ENCODE data around the gene SERAC1.
"Not testable (repeated sequence)": the region's sequence is repeated elsewhere in the genome, so short reads cannot be mapped to it uniquely, and the experiment has no call there.

The SERAC1 gene

DNA sequence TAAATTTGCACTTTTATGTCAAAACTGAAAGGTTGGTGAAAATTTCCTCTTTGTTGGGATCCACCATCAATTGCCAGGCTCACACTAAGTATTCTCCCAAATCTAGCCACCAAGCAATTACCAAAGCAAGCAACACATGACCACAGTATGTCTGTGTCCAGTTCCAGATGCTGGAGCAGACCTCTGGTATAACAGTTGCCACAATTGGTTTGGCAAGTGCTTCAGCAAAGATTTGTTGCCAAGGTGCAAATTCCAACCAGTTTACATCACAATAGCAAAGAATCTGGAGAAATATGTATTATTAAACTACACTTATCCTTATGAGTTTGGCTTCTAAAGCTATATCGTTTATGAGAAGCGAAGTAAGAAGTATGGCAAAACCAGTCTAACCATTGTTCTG lies 6.5 kb upstream of the SERAC1 start:
- DNase-seq (ENCODE audit: low read depth): no peak

DNA sequence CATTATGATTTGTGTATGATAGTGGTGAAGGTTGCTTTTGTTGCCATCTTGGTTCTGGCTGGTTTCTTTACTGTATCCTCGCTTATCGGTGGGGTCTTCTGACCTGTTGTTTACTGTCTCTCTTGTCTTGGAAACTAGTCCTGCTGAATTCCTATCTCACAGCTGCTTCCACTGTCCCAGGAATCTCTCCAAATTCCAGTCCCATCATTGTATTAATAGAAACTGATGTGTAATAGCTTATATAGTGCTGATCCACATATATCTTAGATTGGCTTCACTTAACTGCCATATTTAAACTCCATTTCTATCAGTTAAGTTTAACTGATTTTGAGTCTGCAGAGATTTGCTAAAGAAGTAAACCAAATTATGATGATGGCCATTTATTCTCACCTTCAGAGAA lies 6.0 kb upstream of the SERAC1 start:
- no peak for DNase-seq (ENCODE audit: low read depth)

DNA sequence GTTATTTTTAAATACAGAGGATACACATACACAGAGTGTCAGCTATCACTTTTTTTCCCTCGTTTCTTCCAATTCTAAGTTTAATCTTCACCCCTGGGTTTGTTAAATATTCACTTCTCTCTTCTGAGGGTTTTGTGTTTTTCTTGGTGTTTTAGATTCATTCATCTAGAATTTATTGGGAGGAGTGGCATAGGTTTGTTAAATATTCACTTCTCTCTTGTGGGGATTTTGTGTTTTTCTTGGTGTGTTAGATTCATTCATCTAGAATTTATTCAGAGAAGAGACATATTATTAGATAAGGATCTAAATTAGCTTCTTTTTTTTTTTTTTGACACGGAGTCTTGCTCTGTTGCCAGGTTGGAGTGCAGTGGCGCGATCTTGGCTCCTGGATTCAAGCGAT lies 3.9 kb upstream of the SERAC1 start:
- no peak for DNase-seq (ENCODE audit: low read depth)

DNA sequence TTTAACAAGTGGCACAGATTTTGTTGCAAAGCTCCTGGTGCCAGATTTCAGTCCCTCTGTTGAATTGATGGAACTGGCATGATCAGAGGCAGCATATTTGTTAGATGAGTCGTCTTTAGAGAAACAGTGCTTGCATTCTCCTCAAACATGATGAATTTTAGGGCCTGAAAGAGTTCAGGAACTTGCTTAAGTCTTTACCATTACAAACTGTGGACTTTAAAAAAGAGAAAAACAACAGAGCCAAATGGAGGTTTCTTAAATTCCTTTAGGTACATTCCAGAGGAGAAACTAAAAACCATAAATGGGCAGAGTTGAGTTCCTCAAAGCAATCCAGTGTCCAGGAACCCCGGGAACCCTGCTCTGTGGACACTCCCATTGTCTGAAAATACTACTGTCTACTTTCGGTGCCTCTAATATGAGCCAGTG lies 2.6 kb upstream of the SERAC1 start:
- no peak for DNase-seq (ENCODE audit: low read depth)

DNA sequence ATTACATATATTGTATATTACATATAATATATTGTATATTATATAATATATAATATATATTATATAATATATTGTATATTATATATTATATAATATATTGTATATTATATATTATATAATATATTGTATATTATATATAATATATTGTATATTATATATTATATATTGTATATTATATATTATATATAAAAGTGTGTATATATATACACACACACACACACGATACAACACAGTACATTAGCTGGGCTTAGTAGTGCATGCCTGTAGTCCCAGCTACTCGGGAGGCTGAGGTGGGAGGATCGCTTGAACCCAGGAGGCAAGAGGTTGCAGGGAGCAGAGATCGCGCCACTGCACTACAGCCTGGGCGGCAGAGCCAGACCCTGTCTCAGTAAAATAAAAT lies 1.6 kb upstream of the SERAC1 start:
- DNase-seq (ENCODE audit: low read depth): not testable (repeated sequence)

DNA sequence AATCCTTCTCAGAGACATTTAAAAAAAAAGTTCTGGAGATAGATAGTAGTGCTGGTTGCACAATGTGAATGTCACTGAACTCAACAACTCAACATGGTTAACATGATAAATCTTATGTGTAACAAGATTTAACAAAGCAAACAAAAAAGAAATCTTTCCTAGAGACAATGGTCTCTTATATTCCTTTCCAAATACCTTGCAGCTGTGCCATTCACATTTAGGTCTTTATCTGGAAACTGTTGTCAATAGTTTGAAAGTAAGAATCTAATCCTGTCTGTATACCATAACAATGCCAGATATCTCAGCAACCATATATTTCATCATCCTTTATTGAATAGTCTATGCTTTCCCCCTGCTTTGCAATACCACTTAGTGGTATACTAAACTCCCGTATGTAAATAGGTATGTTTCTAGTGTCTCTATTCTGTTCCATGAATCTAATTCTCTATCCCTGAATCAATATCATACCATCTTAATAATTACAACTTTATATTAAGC lies 2.1 kb downstream of the SERAC1 start:
- no peak for DNase-seq (ENCODE audit: low read depth)

DNA sequence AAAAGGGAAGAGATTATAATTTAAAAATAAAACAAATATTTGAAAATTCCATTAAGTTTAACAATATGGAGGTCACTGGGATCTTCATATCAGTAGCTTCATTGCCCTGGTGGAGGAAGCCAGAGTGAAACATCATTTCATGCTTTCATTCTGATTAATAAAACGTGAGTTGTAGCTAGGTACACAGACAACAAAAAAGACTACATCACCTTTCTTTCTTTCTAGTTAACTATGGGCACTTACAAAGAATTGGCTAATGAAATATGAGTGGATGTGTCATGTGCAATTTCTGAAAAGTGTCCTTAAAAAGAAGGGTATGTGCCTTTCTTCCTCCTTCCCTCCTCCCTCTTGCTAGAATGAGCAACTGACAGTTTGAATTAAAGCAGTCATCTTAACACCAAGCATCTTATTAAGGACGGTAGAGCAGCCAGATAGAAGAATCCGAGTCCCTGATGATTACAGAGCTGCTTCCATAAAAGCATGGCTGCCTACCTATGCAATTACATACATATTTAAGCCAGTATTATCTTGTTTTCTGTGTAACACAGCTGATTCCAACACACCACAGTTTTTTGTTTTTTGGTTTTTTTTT lies 3.4 kb downstream of the SERAC1 start:
- no peak for DNase-seq (ENCODE audit: low read depth)

DNA sequence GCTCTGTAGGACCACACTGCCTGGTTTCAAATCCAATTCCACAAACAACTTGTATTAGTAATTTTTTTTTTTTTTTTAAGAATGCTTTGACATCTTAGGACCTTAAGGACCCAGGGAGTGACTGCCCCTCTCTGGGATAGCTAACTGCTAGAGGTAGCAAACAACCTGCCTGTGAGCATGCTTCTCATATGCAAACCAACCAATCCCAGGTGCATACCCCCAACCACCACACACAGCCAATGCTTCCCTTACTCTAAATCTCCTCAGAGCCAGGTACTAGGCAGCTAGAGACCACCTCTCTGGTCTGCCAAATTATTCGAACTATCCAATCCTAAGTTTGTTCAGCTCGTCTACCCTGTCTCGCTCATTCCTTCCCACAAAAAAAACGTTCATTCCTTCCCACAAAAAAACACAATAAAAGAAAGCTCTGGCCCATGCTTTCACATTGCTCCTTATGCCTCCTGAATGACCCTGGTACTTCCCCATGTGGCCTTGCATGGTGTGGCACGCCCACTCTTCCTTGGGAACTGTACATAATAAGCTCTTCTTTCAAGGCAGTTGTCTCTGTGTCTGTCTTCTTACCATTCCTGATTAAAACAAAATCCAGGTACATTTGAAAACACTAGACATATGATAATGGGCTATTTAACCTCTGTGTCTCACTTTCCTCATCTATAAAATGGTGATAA lies 6.4 kb downstream of the SERAC1 start:
- DNase-seq (ENCODE audit: low read depth): no peak

DNA sequence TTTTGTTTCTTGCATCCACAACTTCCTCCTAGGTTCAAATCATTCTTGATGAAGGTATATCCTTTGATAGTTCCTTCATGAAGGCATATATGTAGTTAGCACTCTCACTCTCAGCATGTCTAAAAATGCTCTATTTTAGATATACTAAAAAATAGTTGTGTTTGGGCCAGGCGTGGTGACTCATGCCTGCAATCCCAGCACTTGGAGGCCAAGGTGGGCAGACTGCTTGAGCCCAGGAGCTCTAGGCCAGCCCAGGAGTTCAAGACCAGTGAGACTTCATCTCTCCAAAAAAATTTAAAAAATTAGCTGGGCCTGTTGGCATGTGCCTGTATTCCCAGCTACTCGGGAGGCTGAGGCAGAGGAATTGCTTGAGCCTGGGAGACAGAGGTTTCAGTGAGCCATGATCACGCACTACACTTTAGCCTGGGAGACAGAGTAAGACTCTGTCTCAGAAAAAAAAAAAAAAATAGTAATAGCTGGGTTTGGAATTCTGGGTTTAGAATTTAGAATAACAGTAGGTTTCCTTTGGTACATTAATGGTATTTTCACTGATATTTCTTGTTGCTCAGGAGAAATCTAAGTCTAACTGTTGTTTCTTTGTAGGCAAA lies 7.0 kb downstream of the SERAC1 start:
- DNase-seq (ENCODE audit: low read depth): no peak

DNA sequence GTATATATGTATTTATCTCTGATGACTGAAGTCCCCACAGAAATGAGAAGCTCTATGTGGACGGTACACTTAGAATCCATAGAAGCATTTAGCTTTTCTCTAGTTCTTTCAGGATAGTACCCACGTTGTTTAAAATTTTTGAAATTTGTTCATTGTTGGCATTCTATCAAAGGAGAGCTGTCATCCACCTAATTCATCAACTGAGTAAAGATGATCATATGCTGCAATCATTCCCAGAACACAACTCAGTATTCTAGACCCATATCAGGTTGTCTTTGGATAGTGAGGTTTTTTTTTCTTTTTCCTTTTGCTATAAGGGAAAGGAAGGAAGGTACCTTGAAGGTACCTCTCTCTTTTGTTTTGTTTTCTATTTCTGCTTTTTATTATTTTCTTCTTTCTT lies 9.3 kb downstream of the SERAC1 start:
- DNase-seq (ENCODE audit: low read depth): no peak

DNA sequence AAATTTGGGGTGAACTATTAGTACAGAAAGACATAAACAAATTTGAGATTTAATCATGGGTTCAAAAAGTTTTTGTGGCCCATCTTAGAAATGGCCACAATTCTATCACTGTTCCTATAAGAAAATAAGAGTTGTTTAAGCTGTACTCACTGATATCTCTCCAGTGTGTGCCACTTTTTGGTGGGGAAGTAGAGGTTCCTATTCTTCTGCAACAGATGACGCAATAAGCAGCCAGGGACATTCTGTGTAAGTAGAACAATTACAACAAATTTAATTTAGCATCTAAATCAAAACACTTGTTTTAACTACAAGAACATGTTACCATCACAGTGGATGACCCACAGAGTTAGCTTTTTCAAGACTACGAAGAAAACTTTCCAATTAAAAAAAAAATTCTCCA lies 9.9 kb downstream of the SERAC1 start:
- DNase-seq (ENCODE audit: low read depth): no peak

DNA sequence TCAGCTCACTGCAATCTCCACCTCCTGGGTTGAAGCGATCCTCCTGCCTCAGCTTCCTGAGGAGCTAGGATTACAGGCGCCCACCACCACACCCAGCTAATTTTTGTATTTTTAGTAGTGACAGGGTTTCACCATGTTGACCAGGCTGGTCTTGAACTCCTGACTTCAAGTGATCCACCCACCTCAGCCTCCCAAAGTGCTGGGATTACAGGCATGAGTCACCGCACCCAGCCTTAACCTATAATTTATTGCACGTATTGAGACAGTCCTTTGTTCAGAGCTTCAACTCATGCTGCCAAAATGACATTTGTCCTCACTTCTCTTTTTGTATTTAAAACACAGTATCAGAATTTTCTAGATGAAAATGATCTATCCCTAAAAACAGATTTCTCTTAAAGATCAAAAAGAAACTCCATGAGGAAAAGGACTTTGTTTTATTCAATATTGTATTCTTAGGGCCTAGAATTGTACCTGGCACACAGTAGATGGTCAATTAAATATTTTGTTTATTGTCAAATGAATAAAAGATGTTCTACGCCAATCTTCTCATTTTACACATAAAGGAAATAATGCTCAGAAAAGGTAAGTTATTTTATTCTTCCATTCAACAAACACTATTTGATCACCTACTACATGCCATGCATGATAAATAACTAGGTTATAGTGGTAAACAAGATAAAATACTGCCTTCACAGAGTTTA lies 10.8 kb downstream of the SERAC1 start:
- no peak for DNase-seq (ENCODE audit: low read depth)

DNA sequence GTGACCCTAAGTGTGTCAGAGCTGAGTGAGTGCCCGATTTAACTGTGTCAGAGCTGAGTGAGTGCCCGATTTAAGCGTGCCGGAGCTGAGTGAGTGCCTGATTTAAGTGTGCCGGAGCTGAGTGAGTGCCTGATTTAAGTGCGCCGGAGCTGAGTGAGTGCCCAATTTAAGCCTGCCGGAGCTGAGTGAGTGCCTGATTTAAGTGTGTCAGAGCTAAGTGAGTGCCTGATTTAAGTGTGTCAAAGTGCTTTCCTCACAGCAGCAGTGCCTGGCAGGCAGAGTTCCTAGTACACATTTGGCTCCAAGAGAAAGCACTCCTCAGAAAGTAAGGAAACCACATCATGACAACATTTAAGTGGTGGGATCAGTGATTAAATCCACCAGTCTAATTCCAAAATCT lies 13.2 kb downstream of the SERAC1 start:
- DNase-seq (ENCODE audit: low read depth): no peak

DNA sequence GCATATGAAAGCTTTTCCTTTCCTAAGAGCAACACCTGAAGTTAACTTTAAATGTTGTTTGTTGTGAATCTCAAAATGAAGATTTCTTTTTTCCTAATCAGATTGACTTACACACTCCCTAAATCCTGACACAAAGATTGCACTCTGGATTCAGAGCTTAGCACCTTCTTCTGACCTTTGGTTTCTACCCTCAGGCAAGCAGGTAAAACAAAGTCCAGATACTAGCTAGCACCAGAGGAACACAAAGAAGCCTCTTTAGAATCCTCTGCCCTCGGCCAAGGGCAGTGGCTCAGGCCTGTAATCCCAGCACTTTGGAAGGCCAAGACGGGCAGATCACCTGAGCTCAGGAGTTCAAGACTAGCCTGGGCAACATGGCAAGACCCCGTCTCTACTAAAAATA lies 14.5 kb downstream of the SERAC1 start:
- no peak for DNase-seq (ENCODE audit: low read depth)

DNA sequence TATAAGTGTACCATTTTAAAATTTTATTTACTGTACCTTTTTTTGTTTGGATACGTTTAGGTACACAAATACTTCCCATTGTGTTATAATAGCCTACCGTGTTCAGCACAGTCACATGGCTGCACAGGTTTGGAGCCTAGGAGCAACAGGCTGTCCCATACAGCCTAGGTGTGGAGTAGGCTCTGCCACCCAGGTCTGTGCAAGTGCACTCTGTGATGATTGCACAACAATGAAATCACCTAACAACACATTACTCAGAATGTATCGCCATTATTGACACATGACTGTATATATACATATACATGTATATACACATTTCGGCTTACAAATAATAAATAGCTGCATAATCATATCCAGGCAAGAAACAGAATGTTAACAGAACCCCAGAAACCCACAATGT lies 15.4 kb downstream of the SERAC1 start:
- DNase-seq (ENCODE audit: low read depth): no peak

DNA sequence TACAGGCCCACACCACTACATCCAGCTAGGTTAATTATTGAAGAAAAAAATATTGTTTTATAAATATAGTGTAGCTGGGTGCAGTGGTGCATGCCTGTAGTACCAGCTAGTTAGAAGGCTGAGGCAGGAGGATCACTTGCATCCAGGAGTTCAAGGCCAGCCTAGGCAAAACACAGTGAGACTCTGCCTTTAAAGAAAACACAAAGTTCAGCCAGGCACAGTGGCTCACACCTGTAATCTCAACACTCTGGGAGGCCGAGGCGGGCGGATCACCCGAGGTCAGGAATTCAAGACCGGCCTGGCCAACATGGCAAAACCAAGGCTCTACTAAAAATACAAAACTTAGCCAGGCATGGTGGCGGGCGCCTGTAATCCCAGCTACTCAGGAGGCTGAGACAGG lies 16.0 kb downstream of the SERAC1 start:
- DNase-seq (ENCODE audit: low read depth): not testable (repeated sequence)

DNA sequence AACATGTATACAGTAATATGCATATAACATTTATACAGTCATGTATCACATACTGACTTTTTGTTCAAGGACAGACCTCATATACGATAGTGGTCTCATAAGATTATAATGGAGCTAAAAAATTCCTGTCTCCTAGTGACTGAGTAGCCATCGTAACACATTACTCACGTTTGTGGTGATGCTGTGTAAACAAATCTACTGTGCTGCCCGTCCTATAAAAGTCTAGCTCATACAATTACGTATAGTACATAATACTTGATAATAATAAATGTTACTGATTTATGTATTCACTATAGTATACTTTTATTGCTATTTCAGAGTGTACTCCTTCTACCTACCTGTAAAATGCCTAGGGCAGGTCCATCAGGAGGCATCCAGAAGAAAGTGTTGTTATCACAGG lies 17.4 kb downstream of the SERAC1 start:
- DNase-seq (ENCODE audit: low read depth): no peak

DNA sequence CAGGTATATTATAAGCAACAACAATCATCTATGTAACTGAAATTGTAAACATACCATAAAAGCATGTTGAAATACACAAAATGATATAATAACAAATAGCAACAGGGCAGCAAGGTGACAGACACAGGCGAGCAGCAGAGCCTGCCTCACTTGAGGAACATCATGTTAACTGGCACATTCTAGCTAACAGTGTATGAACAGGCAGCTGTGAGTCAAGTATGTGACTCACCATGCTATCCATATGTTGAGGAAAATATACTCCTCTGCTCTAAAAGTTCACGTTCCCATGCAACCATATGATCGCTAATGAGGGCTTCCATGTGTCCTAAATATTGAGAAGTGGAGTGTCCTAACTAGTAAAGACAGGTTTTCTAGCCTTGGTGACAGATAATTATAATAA lies 18.4 kb downstream of the SERAC1 start:
- no peak for DNase-seq (ENCODE audit: low read depth)

DNA sequence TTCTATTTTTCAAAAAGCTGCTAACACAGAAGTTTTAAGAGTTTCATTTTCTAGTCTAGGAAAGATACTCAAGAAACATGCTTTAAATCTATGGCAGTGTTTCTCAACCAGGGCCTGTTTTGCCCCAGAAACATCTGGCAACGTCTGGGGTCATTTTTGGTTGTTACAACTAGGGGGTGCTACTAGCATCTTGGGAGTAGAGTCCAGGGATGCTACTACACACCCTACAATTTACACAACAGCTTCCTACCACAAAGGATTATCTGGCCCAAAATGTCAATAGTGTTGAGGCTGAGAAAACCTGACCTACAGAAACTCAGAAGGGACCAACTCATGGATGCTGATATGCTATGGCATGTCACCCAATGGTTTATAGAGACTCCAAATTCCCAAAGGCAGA lies 24.4 kb downstream of the SERAC1 start:
- DNase-seq (ENCODE audit: low read depth): no peak

DNA sequence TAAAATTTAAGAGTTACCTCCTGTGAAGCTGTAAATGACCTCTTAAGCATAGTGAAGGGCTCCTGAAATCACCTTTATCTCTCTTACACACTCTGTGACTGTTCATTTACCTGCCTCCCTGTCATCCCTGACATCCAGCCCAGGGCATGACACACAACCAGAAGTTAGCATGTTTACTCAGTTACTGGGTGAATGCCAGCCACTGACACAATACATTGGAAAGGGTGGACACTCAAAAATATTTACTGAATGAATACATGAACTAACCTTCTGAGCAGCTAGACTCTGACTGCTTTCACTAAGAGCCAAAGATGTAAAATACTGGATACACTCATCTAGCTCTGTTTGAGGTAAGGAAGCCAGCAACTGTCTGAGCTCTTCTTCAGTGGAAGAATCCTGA lies 25.3 kb downstream of the SERAC1 start:
- no peak for DNase-seq (ENCODE audit: low read depth)

DNA sequence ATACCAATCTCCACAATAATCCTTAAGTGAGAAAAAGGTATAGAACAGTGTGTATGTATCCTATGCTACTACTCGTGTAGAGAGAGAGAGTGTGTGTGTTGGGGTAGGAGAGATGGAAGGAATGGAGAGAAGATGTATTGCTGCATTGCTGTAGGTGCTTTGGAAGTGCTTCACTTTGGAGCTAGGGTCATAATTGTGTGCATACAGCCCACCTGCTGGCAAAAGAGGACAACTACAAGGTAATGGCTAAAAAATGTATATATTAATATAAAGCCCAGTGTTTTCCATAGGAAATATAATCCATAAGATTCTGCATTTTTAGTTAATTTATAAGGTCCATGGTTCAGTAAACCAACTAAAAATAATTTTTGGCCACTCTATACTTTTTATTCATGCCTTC lies 36.1 kb downstream of the SERAC1 start:
- DNase-seq (ENCODE audit: low read depth): no peak

DNA sequence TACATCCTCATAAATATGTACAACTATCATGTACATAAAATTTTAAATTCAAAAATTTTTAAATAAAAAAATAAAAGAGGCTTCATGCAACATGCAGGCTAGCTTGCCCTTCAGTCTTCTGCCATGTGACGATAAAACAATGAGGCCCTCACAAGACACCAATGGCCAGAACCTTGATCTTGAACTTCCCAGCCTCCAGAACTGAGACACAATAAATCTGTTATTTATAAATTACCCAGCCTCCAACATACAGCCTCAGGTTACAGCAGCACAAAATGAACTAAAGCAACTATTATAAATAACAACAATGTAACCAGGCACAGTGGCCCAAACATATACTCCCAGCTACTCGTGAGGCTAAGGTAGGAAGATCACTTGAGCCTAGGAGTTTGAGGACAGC lies 42.8 kb downstream of the SERAC1 start:
- no peak for DNase-seq (ENCODE audit: low read depth)

DNA sequence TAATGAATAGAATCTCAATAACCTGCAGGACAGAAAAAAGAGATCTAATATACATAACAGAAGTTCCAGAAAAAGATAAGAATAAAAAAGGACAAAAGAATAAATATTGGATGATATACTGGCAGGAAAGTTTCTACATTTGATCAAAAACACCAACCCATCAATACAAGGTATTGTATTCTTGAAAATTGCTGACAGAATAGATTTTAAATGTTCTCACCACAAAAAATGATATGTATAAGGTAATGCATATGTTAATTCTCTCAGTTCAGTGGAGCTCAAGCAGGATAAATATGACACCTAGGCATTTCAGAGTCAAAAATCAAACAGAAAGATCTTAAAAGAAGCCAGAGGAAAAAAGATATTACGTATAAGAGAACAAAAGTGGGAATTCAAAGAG lies 43.8 kb downstream of the SERAC1 start:
- no peak for DNase-seq (ENCODE audit: low read depth)
